ENCODE results near the gene UFD1. TPM values are rescaled to one million over a fixed set of nuclear protein-coding genes. Genes with fewer than 3 reads are reported as not detected.

UFD1 gene
- total RNA-seq, 1 experiment from 2014 or later = 98.1 TPM

GRCh38 chr22:19494676-19495173 lies 15.7 kb upstream of the UFD1 start:
- Histone ChIP-seq H3K27me3 (no peaks in the 10 kb centered on the region), H3K27ac (no peak overlapping the region), H3K9me3 (replicated peaks) (no peaks in the 10 kb centered on the region), H3K4me3 (no peak overlapping the region), H3K36me3 (peaks cover 46% of the 10 kb centered on the region), H3K4me1 (peaks cover 3% of the 10 kb centered on the region; the same call in 1 of the 2 replicates)
- no peak for DNase-seq

DNA sequence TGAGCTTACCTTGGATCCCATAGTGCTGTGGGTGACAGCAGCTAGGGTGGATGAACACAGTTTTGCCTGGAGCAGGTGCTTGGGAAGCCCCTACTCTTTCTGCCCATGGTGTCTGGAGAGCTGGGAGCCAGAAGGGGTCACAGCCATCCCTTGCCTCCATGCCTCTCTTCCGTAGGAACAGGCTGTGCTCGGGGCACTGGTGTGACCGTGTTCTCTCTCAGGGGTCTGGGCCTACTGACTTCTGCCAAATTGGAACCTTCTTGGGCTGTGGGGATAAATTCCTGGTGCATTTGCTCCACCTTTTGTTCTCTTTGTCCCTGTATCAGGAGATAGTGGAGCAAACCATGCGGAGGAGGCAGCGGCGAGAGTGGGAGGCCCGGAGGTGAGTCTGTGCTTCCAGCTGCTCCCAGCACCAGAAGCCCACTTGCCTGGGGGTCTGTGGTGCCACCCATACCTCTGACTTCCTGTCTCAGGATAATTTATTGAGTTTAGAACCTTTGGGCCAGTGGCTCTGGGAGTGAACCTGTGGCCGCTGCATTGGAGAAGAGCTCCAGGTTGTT lies 15.1 kb upstream of the UFD1 start:
- peaks cover 3% of the 10 kb centered on the region; the same call in 1 of the 2 replicates for H3K4me1 ChIP-seq
- no peaks in the 10 kb centered on the region for H3K9me3 ChIP-seq (replicated peaks)
- H3K36me3 ChIP-seq = peaks cover 47% of the 10 kb centered on the region
- no peak for DNase-seq
- no peaks in the 10 kb centered on the region for H3K27me3 ChIP-seq
- no peak overlapping the region for H3K4me3 ChIP-seq
- no peak overlapping the region for H3K27ac ChIP-seq

DNA sequence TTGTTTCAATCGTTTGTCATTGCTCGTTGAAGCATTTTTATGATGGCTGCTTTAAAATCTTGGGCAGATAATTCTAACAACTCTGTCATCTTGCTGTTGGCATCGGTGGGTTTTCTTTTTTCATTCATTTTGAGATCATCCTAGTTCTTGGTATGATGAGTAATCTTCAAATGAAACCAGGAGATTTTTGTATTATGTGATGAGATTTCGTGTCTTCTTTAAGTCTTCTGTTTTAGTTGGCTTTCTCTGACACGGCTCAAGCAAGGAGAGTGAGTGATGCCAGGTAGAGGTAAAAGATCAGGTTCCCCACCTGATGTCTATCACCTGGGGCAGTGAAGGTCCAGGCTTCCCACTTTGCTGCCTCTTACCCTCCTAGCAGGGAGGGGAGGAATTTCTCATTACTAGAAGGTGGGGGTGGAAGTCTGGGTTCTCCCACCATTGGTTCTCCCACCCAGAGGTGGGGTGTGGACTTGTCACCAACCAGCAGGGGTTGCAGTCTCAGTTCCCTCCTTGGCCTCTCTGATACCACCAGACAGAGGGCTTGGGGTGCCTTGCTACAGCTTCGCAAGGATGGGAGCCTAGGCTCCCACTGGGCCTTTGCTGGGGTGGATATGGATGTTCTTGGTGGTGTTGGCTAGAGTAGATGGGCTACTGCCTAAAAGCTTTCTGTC lies 13.6 kb upstream of the UFD1 start:
- DNase-seq = no peak
- Histone ChIP-seq H3K27ac (no peak overlapping the region), H3K27me3 (no peaks in the 10 kb centered on the region), H3K4me3 (no peak overlapping the region), H3K36me3 (peaks cover 51% of the 10 kb centered on the region), H3K4me1 (peaks cover 2% of the 10 kb centered on the region; the same call in 1 of the 2 replicates), H3K9me3 (replicated peaks) (no peaks in the 10 kb centered on the region)

DNA sequence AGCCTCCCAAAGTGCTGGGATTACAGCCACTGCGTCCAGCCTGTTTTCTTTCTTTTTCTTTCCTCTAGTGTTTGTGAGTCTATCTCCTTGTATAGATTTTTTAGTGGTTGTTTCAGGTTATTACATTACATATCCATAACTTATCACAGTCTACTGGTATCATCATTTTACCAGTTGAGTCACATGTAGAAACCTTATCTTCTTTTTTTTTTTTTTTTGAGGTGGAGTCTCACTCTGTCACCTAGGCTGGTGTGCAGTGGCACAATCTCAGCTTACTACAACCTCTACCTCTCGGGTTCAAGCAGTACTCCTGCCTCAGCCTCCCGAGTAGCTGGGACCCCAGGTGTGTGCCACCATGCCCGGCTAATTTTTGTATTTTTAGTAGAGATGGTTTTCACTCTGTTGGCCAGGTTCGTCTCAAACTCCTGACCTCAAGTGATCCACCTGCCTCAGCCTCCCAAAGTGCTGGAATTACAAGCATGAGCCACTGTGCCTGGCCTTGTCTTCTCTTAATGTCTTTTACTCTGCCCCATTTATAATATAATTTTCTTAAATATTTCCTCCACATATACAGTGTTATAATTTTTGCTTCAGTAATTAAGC lies 11.7 kb upstream of the UFD1 start:
- Histone ChIP-seq H3K4me1 (no peaks in the 10 kb centered on the region), H3K27me3 (no peaks in the 10 kb centered on the region), H3K27ac (no peak overlapping the region), H3K9me3 (replicated peaks) (no peaks in the 10 kb centered on the region), H3K36me3 (peaks cover 63% of the 10 kb centered on the region), H3K4me3 (no peak overlapping the region)
- no peak for DNase-seq

GRCh38 chr22:19488884-19489843 lies 10.2 kb upstream of the UFD1 start:
- DNase-seq = no peak

GRCh38 chr22:19488285-19488684 lies 9.3 kb upstream of the UFD1 start:
- H3K4me1 ChIP-seq = no peaks in the 10 kb centered on the region
- peaks cover 68% of the 10 kb centered on the region for H3K36me3 ChIP-seq
- no peak overlapping the region for H3K4me3 ChIP-seq
- no peaks in the 10 kb centered on the region for H3K9me3 ChIP-seq (replicated peaks)
- H3K27ac ChIP-seq = no peak overlapping the region
- H3K27me3 ChIP-seq = no peaks in the 10 kb centered on the region
- DNase-seq = no peak

More at GRCh38 chr22:19488884-19489843, 10.2 kb upstream of the UFD1 start:
- Histone ChIP-seq H3K4me1 (no peaks in the 10 kb centered on the region), H3K27me3 (no peaks in the 10 kb centered on the region), H3K36me3 (peaks cover 66% of the 10 kb centered on the region), H3K27ac (no peak overlapping the region), H3K4me3 (no peak overlapping the region), H3K9me3 (replicated peaks) (no peaks in the 10 kb centered on the region)

GRCh38 chr22:19483481-19484244 lies 4.7 kb upstream of the UFD1 start:
- Histone ChIP-seq H3K27ac (no peak overlapping the region), H3K4me3 (no peak overlapping the region), H3K9me3 (replicated peaks) (no peaks in the 10 kb centered on the region), H3K36me3 (peaks cover 45% of the 10 kb centered on the region), H3K27me3 (no peaks in the 10 kb centered on the region), H3K4me1 (no peaks in the 10 kb centered on the region)
- no peak for DNase-seq

- peaks cover 35% of the 10 kb centered on the region for H3K36me3 ChIP-seq
- no peak overlapping the region for H3K4me3 ChIP-seq
- no peaks in the 10 kb centered on the region for H3K27me3 ChIP-seq
These were observed 3.3 kb upstream of the UFD1 start for GRCh38 chr22:19482297-19482696.

DNA sequence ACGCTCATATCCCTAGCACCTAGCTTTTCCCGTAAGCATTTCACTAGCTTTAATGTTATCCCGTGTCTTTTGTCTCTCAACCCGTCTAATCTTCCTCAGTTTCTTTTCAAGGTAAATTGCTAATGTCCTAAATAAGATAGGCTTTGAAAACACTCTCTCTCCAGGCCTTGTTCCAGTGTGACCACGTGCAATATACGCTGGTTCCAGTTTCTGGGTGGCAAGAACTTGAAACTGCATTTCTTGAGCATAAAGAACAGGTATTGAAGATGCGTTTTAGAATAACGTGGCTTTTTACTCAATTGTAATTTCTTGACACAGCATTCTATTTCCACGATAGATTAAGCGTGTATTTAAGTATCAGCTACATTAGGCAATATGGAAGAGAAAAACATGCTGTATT lies 1.8 kb upstream of the UFD1 start:
- no peak overlapping the region for H3K27ac ChIP-seq
- DNase-seq = no peak
- no peaks in the 10 kb centered on the region for H3K27me3 ChIP-seq
- 0 out of 2 replicates have a peak, but pooled peaks cover 7% of the 10 kb centered on the region for H3K4me1 ChIP-seq
- H3K9me3 ChIP-seq (replicated peaks) = no peaks in the 10 kb centered on the region
- peak overlapping the region; percentile 83 for H3K4me3 ChIP-seq
- H3K36me3 ChIP-seq = peaks cover 22% of the 10 kb centered on the region

More at GRCh38 chr22:19482297-19482696, 3.3 kb upstream of the UFD1 start:
- H3K4me1 ChIP-seq = 0 out of 2 replicates have a peak, but pooled peaks cover 5% of the 10 kb centered on the region
- H3K27ac ChIP-seq = no peak overlapping the region
- no peaks in the 10 kb centered on the region for H3K9me3 ChIP-seq (replicated peaks)
- DNase-seq = no peak

GRCh38 chr22:19480173-19480568 lies 1.2 kb upstream of the UFD1 start:
- DNase-seq = no peak
- Histone ChIP-seq H3K4me3 (peak overlapping the region; percentile 83), H3K4me1 (0 out of 2 replicates have a peak, but pooled peaks cover 7% of the 10 kb centered on the region), H3K27me3 (no peaks in the 10 kb centered on the region), H3K36me3 (peaks cover 17% of the 10 kb centered on the region), H3K9me3 (replicated peaks) (no peaks in the 10 kb centered on the region), H3K27ac (peak overlapping the region; percentile 100)

- H3K9me3 ChIP-seq (replicated peaks) = no peaks in the 10 kb centered on the region
- H3K4me3 ChIP-seq = peak within 1 kb of the TSS; percentile 83
- H3K4me1 ChIP-seq = 0 out of 2 replicates have a peak, but pooled peaks cover 7% of the 10 kb centered on the region
- peak; percentile 96 to 99 for DNase-seq
- peak within 1 kb of the TSS; percentile 100 for H3K27ac ChIP-seq
- no peaks in the 10 kb centered on the region for H3K27me3 ChIP-seq
- H3K36me3 ChIP-seq = peaks cover 18% of the 10 kb centered on the region
These were observed 571 bp upstream of the UFD1 start, which contains the start of gene CDC45 for GRCh38 chr22:19479355-19480172. CDC45 (plus strand) TSS chr22:19479920; CDS start chr22:19479969, 49 bp downstream.

- H3K4me3 ChIP-seq = peak overlapping the region; percentile 83
- H3K36me3 ChIP-seq = peaks cover 15% of the 10 kb centered on the region
- H3K9me3 ChIP-seq (replicated peaks) = no peaks in the 10 kb centered on the region
- H3K4me1 ChIP-seq = 0 out of 2 replicates have a peak, but pooled peaks cover 7% of the 10 kb centered on the region
- H3K27me3 ChIP-seq = no peaks in the 10 kb centered on the region
- H3K27ac ChIP-seq = peak overlapping the region; percentile 100
- peak in 1 of 2 experiments; percentile 30 for DNase-seq
These were observed 720 bp downstream of the UFD1 start for GRCh38 chr22:19478045-19478900.

Measured in SJCRH30 (cell line).